ENCODE results near the gene DOCK1. TPM values are rescaled to one million over a fixed set of nuclear protein-coding genes. Genes with fewer than 3 reads are reported as not detected.

The DOCK1 gene
- total RNA-seq, 1 donor from 2014 or later: 16.8 TPM

DNA sequence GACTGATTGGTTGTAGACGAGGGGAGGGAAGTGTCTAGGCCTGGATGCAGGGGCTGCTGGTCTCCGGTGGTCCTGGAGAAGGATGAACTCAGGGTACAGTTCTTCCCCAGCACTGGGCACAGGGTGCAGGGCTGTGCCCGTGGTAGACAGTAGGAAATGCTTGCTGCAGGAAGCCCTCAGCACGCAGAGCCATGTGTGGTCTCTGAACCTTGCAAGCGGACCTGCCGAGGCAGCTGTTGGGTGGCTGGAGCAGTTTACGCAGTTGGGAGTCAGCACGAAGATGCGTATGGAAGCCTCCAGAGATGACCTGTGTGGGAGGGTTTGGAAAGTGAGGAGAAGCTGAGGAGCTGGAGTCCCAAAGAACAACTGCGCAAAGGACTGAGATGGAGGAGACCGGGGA lies 39.0 kb downstream of the DOCK1 start:
- TF ChIP-seq, protein P1, sequence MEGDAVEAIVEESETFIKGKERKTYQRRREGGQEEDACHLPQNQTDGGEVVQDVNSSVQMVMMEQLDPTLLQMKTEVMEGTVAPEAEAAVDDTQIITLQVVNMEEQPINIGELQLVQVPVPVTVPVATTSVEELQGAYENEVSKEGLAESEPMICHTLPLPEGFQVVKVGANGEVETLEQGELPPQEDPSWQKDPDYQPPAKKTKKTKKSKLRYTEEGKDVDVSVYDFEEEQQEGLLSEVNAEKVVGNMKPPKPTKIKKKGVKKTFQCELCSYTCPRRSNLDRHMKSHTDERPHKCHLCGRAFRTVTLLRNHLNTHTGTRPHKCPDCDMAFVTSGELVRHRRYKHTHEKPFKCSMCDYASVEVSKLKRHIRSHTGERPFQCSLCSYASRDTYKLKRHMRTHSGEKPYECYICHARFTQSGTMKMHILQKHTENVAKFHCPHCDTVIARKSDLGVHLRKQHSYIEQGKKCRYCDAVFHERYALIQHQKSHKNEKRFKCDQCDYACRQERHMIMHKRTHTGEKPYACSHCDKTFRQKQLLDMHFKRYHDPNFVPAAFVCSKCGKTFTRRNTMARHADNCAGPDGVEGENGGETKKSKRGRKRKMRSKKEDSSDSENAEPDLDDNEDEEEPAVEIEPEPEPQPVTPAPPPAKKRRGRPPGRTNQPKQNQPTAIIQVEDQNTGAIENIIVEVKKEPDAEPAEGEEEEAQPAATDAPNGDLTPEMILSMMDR (IDR thresholded peaks at IDR 0.05; ENCODE audit: borderline replicate concordance): no peak
- H3K4me3 ChIP-seq: no peak overlapping the region
- no peak overlapping the region for H3K27ac ChIP-seq (replicated peaks)
- intact Hi-C loops (cut with micrococcal nuclease): no loop called here
- no peaks in the 10 kb centered on the region for H3K27me3 ChIP-seq (ENCODE audit: low read depth)
- no peak for DNase-seq
- H3K4me1 ChIP-seq: no peaks in the 10 kb centered on the region
- no peaks in the 10 kb centered on the region for H3K9me3 ChIP-seq (replicated peaks)
- peaks cover 10% of the 10 kb centered on the region for H3K36me3 ChIP-seq

- no peaks in the 10 kb centered on the region for H3K4me1 ChIP-seq
- no peaks in the 10 kb centered on the region for H3K9me3 ChIP-seq (replicated peaks)
- H3K27ac ChIP-seq (replicated peaks): no peak overlapping the region
- H3K27me3 ChIP-seq (ENCODE audit: low read depth): no peaks in the 10 kb centered on the region
- TF ChIP-seq, protein P1 (IDR thresholded peaks at IDR 0.05; ENCODE audit: borderline replicate concordance): no peak
- intact Hi-C loops (cut with micrococcal nuclease): no loop called here
- DNase-seq: no peak
- H3K4me3 ChIP-seq: no peak overlapping the region
- peaks cover 10% of the 10 kb centered on the region for H3K36me3 ChIP-seq
Observed at GRCh38 chr10:126945351-126946030, 40.3 kb downstream of the DOCK1 start.

DNA sequence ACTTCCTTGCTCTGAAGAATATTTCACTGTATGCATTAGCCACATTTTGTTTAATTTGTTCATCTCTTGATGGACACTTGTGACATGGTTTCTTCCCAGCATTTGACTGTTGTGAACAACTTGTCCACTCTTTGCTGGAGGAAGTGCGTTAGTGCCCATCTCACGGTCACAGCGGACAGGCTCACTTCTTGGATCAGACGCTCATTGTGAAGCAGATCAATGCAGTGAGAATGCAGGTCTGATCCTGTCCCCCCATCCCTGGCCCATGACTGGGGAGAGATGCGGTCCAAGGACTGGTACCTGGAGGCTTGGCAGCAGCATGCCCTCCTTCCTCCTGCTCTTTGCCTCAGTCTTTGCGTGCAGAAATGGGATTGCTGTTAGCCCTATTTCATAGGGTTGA lies 41.5 kb downstream of the DOCK1 start:
- Histone ChIP-seq H3K36me3 (peaks cover 10% of the 10 kb centered on the region), H3K9me3 (replicated peaks) (no peaks in the 10 kb centered on the region), H3K27me3 (ENCODE audit: low read depth) (no peaks in the 10 kb centered on the region), H3K4me3 (no peak overlapping the region), H3K4me1 (no peaks in the 10 kb centered on the region), H3K27ac (replicated peaks) (no peak overlapping the region)
- intact Hi-C loops (cut with micrococcal nuclease): no loop called here
- DNase-seq: no peak
- TF ChIP-seq, protein P1 (IDR thresholded peaks at IDR 0.05; ENCODE audit: borderline replicate concordance): no peak

DNA sequence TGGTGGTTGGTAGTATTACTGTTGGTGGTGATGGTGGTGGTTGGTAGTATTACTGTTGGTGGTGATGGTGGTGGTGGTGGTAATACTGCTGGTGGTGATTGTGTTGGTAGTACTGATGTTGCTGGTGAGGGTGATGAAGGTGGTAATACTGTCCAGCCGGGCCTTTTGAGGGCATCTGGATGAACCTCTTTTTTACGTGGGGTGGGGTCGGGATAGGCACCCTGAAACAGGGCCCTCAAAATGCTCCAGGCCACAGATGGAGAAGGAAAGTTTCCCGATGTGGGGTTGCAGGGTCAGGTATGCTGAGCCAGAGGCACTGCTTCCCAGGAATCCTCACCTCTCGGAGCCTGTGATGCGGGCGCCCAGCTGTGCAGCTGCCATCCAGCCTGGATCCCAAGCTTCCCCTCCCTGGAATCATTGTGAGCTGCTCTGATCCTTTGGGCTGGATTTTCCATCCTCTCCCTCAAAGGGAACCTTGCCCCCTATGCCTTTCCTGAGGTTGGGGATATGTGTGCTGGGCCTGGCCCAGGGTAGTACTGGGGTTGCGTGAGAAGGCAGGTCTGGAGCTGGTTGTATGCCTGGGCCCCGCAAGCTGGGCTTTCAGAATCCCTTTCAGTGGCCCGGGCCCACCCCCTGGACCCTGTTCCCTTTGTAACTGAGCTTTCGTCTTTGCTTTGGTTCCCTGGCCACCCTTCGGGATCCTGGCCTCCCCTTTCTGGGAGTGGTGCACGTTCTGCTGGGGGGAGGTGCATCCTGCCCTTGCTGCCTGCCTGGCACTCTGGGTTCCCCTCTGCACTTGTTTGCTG lies 43.3 kb downstream of the DOCK1 start:
- Histone ChIP-seq H3K4me1 (no peaks in the 10 kb centered on the region), H3K27me3 (ENCODE audit: low read depth) (no peaks in the 10 kb centered on the region), H3K4me3 (no peak overlapping the region), H3K9me3 (replicated peaks) (no peaks in the 10 kb centered on the region), H3K27ac (replicated peaks) (no peak overlapping the region), H3K36me3 (peaks cover 10% of the 10 kb centered on the region)
- intact Hi-C loops (cut with micrococcal nuclease): no loop called here
- TF ChIP-seq, protein P1 (IDR thresholded peaks at IDR 0.05; ENCODE audit: borderline replicate concordance): no peak
- DNase-seq: no peak

GRCh38 chr10:126949161-126949503 lies 43.9 kb downstream of the DOCK1 start:
- H3K4me1 ChIP-seq: no peaks in the 10 kb centered on the region
- DNase-seq: no peak
- H3K4me3 ChIP-seq: no peak overlapping the region
- intact Hi-C loops (cut with micrococcal nuclease): no loop called here
- H3K27ac ChIP-seq (replicated peaks): no peak overlapping the region
- peaks cover 10% of the 10 kb centered on the region for H3K36me3 ChIP-seq
- H3K27me3 ChIP-seq (ENCODE audit: low read depth): no peaks in the 10 kb centered on the region
- H3K9me3 ChIP-seq (replicated peaks): no peaks in the 10 kb centered on the region
- TF ChIP-seq, protein P1 (IDR thresholded peaks at IDR 0.05; ENCODE audit: borderline replicate concordance): no peak

Data from left ventricle myocardium inferior (tissue), 1 donor.